ENCODE measurements around the gene ASAP2.

DNA sequence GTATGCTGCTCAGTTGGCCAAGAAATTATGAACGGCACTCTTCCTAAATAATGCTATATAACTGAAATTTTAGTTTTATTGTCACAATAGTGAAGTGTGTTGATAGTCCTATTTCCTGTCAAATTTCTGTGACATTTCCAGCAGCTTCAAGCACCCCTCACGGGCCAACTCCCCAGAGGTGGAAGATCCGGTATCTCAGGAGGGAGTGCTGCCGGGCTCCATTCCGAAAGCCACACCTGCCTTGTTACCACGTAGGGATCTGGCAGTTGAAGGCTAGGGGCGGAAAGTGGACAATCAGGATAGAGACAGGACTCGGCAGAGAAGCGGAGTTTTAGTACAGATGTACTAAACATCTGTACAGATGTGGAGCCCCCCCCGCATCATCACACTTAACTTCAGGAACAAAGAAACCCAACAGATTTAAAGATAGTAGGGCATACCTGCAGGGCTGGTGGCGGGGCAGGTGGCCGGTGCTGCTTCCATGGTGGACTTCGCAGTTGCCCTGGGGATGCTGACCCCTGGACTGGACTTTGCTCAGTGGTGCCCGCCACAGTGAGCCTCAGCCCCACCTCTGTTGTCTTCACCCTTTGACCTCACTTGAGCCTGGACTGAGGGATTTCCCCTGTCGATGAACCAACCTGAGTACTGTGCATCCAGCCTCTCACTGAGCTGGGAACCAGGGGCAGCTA, 22.3 kb downstream of the ASAP2 start:
- TF ChIP-seq, protein P1, sequence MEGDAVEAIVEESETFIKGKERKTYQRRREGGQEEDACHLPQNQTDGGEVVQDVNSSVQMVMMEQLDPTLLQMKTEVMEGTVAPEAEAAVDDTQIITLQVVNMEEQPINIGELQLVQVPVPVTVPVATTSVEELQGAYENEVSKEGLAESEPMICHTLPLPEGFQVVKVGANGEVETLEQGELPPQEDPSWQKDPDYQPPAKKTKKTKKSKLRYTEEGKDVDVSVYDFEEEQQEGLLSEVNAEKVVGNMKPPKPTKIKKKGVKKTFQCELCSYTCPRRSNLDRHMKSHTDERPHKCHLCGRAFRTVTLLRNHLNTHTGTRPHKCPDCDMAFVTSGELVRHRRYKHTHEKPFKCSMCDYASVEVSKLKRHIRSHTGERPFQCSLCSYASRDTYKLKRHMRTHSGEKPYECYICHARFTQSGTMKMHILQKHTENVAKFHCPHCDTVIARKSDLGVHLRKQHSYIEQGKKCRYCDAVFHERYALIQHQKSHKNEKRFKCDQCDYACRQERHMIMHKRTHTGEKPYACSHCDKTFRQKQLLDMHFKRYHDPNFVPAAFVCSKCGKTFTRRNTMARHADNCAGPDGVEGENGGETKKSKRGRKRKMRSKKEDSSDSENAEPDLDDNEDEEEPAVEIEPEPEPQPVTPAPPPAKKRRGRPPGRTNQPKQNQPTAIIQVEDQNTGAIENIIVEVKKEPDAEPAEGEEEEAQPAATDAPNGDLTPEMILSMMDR (conservative IDR thresholded peaks at IDR 0.05; ENCODE audit: low read depth, low read length): no peak
- TF ChIP-seq EZH2phosphoT487 (IDR thresholded peaks at IDR 0.05; ENCODE audit: borderline replicate concordance, low read length) (no peak), EZH2 (IDR thresholded peaks at IDR 0.05; ENCODE audit: low read length, unreplicated experiment) (no peak)
